Gastroesophageal sphincter (tissue), 4 donors: ENCODE measurements around the gene SOX15. TPM values are rescaled to one million over a fixed set of nuclear protein-coding genes. Genes with fewer than 3 reads are reported as not detected.

Experiments used
- ATAC-seq: fragments of 150-250 bp; one replicate; pipeline ENCODE4 v1.9.1; 2016; ENCODE audit warnings: mild to moderate bottlenecking, moderate library complexity
- H3K27ac ChIP-seq, 4 donors: fragments of 200-600 bp; sonication (generic) in 3 of 4; 1 replicate in 3 of 4; 2 replicates in 1 of 4; pipeline ENCODE4 v1.5.1; 2016 to 2019
- H3K27me3 ChIP-seq: fragments of 200-600 bp; sonication (generic); one replicate; pipeline ENCODE4 v1.5.1; 2019
- H3K36me3 ChIP-seq, 2 donors: fragments of 200-600 bp; sonication (generic); one replicate each; pipeline ENCODE4 v1.5.1; 2019; ENCODE audit warnings: control low read depth in 1 of 2
- H3K4me1 ChIP-seq, 3 donors: fragments of 200-600 bp; sonication (generic); 1 replicate in 2 of 3; 2 replicates in 1 of 3; pipeline ENCODE4 v1.5.1; 2016 to 2019; ENCODE audit warnings: control low read depth in 2 of 3
- H3K4me3 ChIP-seq, 2 donors: fragments of 200-600 bp; sonication (generic); one replicate each; pipeline ENCODE4 v1.5.1; 2019; ENCODE audit warnings: mild to moderate bottlenecking in 1 of 2, moderate library complexity in 1 of 2
- H3K9me3 ChIP-seq, 3 donors: fragments of 200-600 bp; sonication (generic); one replicate each; pipeline ENCODE4 v1.5.1; 2017 to 2019; ENCODE audit warnings: control low read depth in 2 of 3
- EP300 ChIP-seq: sonication (generic); formaldehyde crosslinking; IDR thresholded peaks from one replicate; pipeline ENCODE4 v1.6.1; 2017; ENCODE audit warnings: antibody characterized with exemption, mild to moderate bottlenecking
- POLR2A ChIP-seq, 2 donors: fragments of 450-650 bp; IDR thresholded peaks; one replicate each; pipeline ENCODE4 v1.6.1; 2017; ENCODE audit warnings: antibody characterized with exemption in 2 of 2, mild to moderate bottlenecking in 2 of 2, moderate library complexity in 1 of 2
- POLR2AphosphoS5 ChIP-seq: sonication (generic); formaldehyde crosslinking; IDR thresholded peaks from one replicate; pipeline ENCODE4 v1.6.1; 2017; ENCODE audit warnings: antibody characterized with exemption
- WGBS, 2 donors: methylation state at CpG; one replicate each; pipeline ENCODE4 v1.1.5; 2018; ENCODE audit warnings: low coverage in 1 of 2; 5-methylcytosine and 5-hydroxymethylcytosine counted together
- total RNA-seq, 4 donors: library from RNA; depleted of rRNA; stranded (reverse); fragments of >200 nt; gene quantifications; one replicate each; pipeline ENCODE4 v1.1.0, GENCODE V29; 2016
- TF ChIP-seq, protein P1 (sequence below), 4 experiments: fragments of 200-600 bp in 2 of 4; fragments of 450-650 bp in 2 of 4; sonication (generic) in 1 of 4; IDR thresholded peaks; one replicate each; pipeline ENCODE4 v1.5.1; 2017 to 2019; ENCODE audit warnings: antibody characterized with exemption in 4 of 4, mild to moderate bottlenecking in 2 of 4, moderate library complexity in 2 of 4

Gene SOX15
- total RNA-seq = 1 to 10 TPM; 5.1 to 9.0 (median 5.9) TPM

DNA sequence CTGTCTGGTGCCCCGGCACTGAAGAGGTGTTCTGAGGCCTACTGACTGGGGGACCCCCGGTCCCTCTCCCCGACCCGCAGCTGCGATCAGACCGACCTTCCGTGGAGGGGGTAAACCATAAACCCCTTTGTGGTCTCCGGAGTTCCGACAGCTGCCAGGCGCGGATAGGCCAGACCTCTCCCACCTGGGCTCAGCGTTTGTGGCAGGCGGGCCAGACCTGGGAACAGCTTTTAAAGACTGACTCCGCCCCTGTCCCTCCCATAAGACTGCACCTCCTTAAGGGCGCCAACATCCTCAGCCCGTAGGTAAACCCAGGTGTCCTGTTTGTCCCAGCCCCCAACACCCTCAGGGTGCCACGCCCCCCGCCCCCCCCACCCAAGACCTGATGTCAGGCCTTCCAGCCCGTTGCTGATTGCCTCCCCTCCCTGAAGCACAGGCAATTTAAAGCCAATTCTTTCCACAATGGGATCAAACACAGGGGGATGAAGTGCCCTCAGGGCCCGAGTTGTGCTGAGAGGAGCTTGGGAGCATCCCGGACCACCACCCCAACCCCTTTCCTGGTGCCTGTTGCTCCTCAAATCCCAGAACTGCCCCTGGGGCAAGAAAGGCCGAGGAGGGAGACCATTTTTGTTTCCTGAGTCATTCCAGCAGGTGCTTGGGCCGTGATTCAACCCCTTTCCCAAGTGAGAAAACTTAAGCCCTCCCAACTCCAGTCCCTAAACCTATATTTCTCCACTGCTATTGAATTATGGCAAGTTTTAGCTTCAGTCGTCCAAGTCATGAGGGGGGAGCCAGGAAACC is at the start of gene SOX15:
TSS of gene SOX15 (minus strand) at position 204 of the 801 bp plus-strand sequence. CDS start 418 bp downstream, outside the sequence.
- TF ChIP-seq, protein P1, sequence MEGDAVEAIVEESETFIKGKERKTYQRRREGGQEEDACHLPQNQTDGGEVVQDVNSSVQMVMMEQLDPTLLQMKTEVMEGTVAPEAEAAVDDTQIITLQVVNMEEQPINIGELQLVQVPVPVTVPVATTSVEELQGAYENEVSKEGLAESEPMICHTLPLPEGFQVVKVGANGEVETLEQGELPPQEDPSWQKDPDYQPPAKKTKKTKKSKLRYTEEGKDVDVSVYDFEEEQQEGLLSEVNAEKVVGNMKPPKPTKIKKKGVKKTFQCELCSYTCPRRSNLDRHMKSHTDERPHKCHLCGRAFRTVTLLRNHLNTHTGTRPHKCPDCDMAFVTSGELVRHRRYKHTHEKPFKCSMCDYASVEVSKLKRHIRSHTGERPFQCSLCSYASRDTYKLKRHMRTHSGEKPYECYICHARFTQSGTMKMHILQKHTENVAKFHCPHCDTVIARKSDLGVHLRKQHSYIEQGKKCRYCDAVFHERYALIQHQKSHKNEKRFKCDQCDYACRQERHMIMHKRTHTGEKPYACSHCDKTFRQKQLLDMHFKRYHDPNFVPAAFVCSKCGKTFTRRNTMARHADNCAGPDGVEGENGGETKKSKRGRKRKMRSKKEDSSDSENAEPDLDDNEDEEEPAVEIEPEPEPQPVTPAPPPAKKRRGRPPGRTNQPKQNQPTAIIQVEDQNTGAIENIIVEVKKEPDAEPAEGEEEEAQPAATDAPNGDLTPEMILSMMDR (IDR thresholded peaks at IDR 0.05) = no peak
- TF ChIP-seq POLR2AphosphoS5 = no peak
- no peak for TF ChIP-seq POLR2A (IDR thresholded peaks at IDR 0.05)
- no peak for TF ChIP-seq EP300
- no peak for ATAC-seq
- Histone ChIP-seq H3K27me3 (no peaks in the 10 kb centered on the region), H3K36me3 (peaks cover 3 to 68% of the 10 kb centered on the region in 2 donors), H3K4me3 (peak within 1 kb of the TSS; percentile 35 to 74), H3K27ac (peak within 1 kb of the TSS; percentile 64 to 89 (median 88)), H3K9me3 (no peaks in the 10 kb centered on the region), H3K4me1 (peaks cover 0 to 46% (median 15%) of the 10 kb centered on the region in 3 donors)
- WGBS, 2 donors = 40 to 80% methylated on average over 1 of the region's 24 CpGs

DNA sequence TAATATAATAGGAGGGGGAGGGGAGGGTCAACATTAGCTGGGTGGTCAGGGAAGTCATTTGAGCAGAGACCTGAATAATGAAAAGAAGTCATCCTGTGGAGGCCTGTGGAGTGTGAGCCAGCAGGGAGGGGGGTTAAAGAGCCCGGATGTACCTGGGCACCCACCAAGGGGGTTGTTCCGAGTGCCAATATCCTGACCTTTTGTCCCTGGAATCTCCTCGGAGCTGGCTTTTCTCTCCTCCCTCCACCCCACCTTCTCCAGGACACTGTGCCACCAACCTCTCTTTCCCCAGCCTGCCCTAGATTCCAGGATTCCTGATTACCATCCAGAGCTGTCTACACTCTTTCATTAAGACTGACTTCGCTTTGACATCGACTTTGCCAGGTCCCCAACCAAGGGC is 46.3 kb upstream of the SOX15 start:
- ATAC-seq = no peak
- Histone ChIP-seq H3K4me1 (no peaks in the 10 kb centered on the region), H3K4me3 (no peak overlapping the region), H3K27me3 (no peaks in the 10 kb centered on the region), H3K9me3 (no peaks in the 10 kb centered on the region), H3K27ac (no peak overlapping the region), H3K36me3 (no peaks in the 10 kb centered on the region)
- TF ChIP-seq POLR2AphosphoS5 (no peak), POLR2A (IDR thresholded peaks at IDR 0.05) (no peak), EP300 (no peak)
- TF ChIP-seq, protein P1 (IDR thresholded peaks at IDR 0.05) = no peak
- 50 to 67% methylated on average over 2 to 5 of the region's 5 CpGs for WGBS, 2 donors

DNA sequence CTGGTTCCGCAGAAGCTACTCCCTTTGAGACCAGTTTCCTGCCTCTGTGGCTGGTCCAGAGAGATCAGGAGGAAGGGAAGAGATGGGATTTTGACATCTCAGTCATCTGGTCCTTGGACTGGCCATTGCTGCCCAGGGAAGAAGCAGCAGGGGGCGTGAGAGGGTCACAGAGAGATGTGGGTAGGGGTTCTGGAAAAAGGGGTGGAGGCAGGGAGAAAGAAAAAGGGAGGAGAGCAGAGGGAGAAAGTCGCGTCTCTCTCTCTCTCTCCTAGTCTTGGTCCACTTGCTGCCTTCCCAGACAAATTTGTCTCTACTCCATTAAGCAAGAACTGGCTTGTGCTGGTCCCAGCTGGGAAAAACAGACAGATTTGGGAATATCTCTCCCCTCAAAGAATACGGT is 44.5 kb upstream of the SOX15 start:
- ATAC-seq = peak; percentile 53
- Histone ChIP-seq H3K4me3 (no peak overlapping the region), H3K27me3 (no peaks in the 10 kb centered on the region), H3K9me3 (no peaks in the 10 kb centered on the region), H3K36me3 (no peaks in the 10 kb centered on the region), H3K27ac (no peak overlapping the region), H3K4me1 (no peaks in the 10 kb centered on the region)
- 7 to 13% methylated on average over 3 to 4 of the region's 5 CpGs for WGBS, 2 donors
- TF ChIP-seq, protein P1 (IDR thresholded peaks at IDR 0.05) = peak in 2 of 4 experiments; percentile 39 to 52
- no peak for TF ChIP-seq EP300

DNA sequence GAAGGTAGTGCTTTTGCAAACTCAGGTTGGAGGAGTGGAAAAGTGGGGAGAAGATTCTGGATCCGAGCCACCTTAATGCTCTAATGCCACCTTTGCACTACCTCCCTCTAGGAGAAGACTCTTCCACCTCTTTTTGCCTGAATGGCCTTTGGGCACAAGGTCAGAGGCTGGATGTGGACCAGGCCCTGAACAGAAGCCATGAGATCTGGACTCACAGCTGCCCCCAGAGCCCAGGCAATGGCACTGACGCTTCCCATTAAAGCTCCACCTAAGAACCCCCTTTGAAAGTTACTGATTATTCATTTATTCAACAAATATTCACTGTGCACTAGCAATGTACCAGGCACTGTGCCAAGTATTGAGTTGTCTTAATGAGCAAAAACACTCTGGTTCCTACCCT is 43.2 kb upstream of the SOX15 start:
- no peaks in the 10 kb centered on the region for H3K9me3 ChIP-seq
- H3K4me1 ChIP-seq = peaks cover 0 to 4% (median 1%) of the 10 kb centered on the region in 3 donors
- no peak overlapping the region for H3K4me3 ChIP-seq
- H3K27ac ChIP-seq = no peak overlapping the region
- 80 to 83% methylated on average over 1 of the region's 2 CpGs for WGBS, 2 donors
- TF ChIP-seq, protein P1 (IDR thresholded peaks at IDR 0.05) = no peak
- TF ChIP-seq EP300 (no peak), POLR2A (IDR thresholded peaks at IDR 0.05) (no peak), POLR2AphosphoS5 (no peak)
- no peak for ATAC-seq
- H3K36me3 ChIP-seq = no peaks in the 10 kb centered on the region
- no peaks in the 10 kb centered on the region for H3K27me3 ChIP-seq

DNA sequence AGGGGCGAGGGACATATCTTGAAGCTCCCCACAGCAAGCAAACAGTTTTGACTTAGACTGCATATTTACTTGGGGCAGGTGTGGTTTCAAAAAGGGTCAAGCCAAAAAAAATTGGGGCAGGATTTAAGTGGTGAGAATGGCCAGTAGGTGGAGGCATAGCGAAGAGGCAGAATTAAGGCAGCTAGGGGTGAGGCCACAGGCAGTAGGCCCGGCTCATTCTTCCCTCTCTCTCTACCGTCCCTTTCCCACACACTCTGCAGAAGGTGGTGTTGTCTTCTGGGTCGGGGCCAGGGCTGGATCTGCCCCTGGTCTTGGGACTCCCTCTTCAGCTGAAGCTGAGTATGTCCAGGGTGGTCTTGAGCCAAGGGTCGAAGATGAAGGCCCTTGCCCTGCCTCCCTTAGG is 42.6 kb upstream of the SOX15 start:
- peaks cover 0 to 7% (median 2%) of the 10 kb centered on the region in 3 donors for H3K4me1 ChIP-seq
- no peak for ATAC-seq
- H3K27me3 ChIP-seq = no peaks in the 10 kb centered on the region
- H3K4me3 ChIP-seq = no peak overlapping the region
- 28 to 55% methylated on average over 5 to 6 of the region's 6 CpGs for WGBS, 2 donors
- TF ChIP-seq EP300 = no peak
- TF ChIP-seq, protein P1 (IDR thresholded peaks at IDR 0.05) = peak in 3 of 4 experiments; percentile 54 to 57 (median 55)
- no peak for TF ChIP-seq POLR2A (IDR thresholded peaks at IDR 0.05)
- no peaks in the 10 kb centered on the region for H3K36me3 ChIP-seq
- H3K9me3 ChIP-seq = no peaks in the 10 kb centered on the region
- H3K27ac ChIP-seq = no peak overlapping the region
